ENCODE results near the gene TMEM191B. TPM values are rescaled to one million over a fixed set of nuclear protein-coding genes. Genes with fewer than 3 reads are reported as not detected.
"Not testable (repeated sequence)": the region's sequence is repeated elsewhere in the genome, so short reads cannot be mapped to it uniquely, and the experiment has no call there.

The TMEM191B gene
- total RNA-seq, 1 experiment from 2014 or later: not detected

DNA sequence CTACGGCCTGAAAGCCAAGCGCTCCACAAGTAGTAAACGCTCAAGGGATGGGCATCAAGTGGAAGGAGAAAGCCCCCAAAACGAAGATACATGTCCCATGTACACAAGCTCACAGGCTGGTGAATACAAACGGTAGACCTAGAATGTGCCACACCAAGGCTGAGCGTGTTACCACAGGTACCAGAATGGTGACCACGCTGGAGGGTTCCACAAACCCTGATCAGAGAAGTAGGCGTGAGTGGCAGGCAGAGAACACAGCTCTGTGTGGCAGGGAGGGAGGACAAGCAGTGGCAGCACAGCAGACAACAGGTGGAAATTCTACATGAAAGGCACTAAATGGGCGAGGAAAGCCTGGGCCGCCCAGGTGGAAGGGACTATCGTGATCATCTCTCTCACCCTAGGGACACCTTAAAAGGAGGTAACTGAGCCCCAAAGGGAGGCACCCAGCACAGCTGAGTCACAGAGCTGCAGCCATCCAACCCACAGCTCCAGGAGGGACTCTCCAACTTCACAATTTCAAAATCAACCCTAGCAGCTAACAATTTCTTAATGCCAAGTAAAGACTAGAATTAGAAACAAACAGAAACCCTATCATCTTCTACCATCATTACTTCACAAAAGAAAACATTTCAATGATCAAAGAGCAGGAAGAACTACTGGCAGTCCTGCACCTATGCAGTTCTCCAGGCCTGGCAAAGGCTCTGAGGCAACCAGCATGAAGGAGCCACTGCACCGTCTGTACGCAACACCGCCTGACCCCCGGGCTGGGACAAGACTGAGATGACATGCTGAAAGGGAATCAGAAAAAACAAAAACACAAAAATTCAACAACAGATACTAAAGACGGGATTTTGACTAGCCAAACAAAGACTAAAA lies 32.7 kb downstream of the TMEM191B start:
- intact Hi-C loops (cut with micrococcal nuclease; ENCODE audit: unreplicated experiment); H3K27me3 ChIP-seq (replicated peaks; ENCODE audit: insufficient read depth, low read depth, low read length, poor library complexity); POLR2A ChIA-PET (ENCODE audit: low non-redundant PET); DNase-seq (ENCODE audit: low spot score); CTCF ChIA-PET; H3K36me3 ChIP-seq (ENCODE audit: insufficient read depth, low read length, poor library complexity, severe bottlenecking); H3K4me1 ChIP-seq (ENCODE audit: insufficient read depth, low read length, poor library complexity, severe bottlenecking); H3K4me3 ChIP-seq (ENCODE audit: low read depth, low read length, poor library complexity, severe bottlenecking); BruUV-seq (replicated peaks); H3K27ac ChIP-seq (ENCODE audit: low read depth, low read length, poor library complexity, severe bottlenecking); H3K9me3 ChIP-seq (ENCODE audit: low read depth, low read length, poor library complexity, severe bottlenecking): not testable (repeated sequence)

DNA sequence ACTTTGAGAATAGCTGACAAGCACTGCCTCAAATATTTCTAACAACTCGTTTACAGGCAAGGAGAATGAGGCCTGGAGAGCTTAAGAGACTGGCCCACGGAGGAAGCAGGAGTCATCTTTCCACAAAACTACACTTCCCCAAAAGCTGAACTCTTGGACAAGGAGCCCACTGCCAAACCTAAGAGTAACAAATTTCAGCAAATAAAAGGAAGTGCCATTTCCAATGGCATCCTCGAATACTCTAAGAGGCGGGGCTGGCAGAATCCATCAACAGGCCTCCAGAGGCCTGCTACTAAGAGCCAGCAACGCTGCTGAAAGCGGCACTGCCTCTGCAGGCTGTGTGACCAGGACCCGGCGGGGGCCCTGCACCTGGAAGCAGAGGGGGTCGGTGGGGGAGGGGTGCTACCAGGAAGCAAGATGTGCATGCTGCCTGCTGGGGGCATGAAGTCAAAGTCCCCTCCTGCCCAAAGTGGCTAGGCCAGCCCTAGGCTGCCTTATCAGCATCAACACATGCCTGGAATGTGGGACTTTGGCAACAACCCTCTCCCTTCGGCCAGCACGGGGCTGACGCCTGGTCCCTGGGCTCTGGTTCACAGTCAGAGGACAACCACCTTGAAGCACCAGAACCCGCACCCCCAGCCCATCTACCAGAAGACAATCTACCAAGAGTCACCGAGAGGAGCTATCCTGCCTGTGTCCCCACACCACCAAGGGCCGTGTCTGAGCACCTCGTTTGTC lies 43.1 kb downstream of the TMEM191B start:
- H3K27me3 ChIP-seq (replicated peaks; ENCODE audit: insufficient read depth, low read depth, low read length, poor library complexity); intact Hi-C loops (cut with micrococcal nuclease; ENCODE audit: unreplicated experiment); DNase-seq (ENCODE audit: low spot score); POLR2A ChIA-PET (ENCODE audit: low non-redundant PET); BruUV-seq (replicated peaks); H3K27ac ChIP-seq (ENCODE audit: low read depth, low read length, poor library complexity, severe bottlenecking); H3K9me3 ChIP-seq (ENCODE audit: low read depth, low read length, poor library complexity, severe bottlenecking); H3K4me1 ChIP-seq (ENCODE audit: insufficient read depth, low read length, poor library complexity, severe bottlenecking); H3K4me3 ChIP-seq (ENCODE audit: low read depth, low read length, poor library complexity, severe bottlenecking); H3K36me3 ChIP-seq (ENCODE audit: insufficient read depth, low read length, poor library complexity, severe bottlenecking); CTCF ChIA-PET: not testable (repeated sequence)

GRCh38 chr22:18573483-18574164 lies 46.0 kb downstream of the TMEM191B start:
- H3K27ac ChIP-seq (ENCODE audit: low read depth, low read length, poor library complexity, severe bottlenecking); H3K4me3 ChIP-seq (ENCODE audit: low read depth, low read length, poor library complexity, severe bottlenecking); intact Hi-C loops (cut with micrococcal nuclease; ENCODE audit: unreplicated experiment); DNase-seq (ENCODE audit: low spot score); H3K36me3 ChIP-seq (ENCODE audit: insufficient read depth, low read length, poor library complexity, severe bottlenecking); H3K9me3 ChIP-seq (ENCODE audit: low read depth, low read length, poor library complexity, severe bottlenecking); POLR2A ChIA-PET (ENCODE audit: low non-redundant PET); CTCF ChIA-PET; H3K4me1 ChIP-seq (ENCODE audit: insufficient read depth, low read length, poor library complexity, severe bottlenecking); H3K27me3 ChIP-seq (replicated peaks; ENCODE audit: insufficient read depth, low read depth, low read length, poor library complexity); BruUV-seq (replicated peaks): not testable (repeated sequence)

- intact Hi-C loops (cut with micrococcal nuclease; ENCODE audit: unreplicated experiment); BruUV-seq (replicated peaks); CTCF ChIA-PET; H3K4me3 ChIP-seq (ENCODE audit: low read depth, low read length, poor library complexity, severe bottlenecking); POLR2A ChIA-PET (ENCODE audit: low non-redundant PET); DNase-seq (ENCODE audit: low spot score); H3K9me3 ChIP-seq (ENCODE audit: low read depth, low read length, poor library complexity, severe bottlenecking); H3K27me3 ChIP-seq (replicated peaks; ENCODE audit: insufficient read depth, low read depth, low read length, poor library complexity); H3K4me1 ChIP-seq (ENCODE audit: insufficient read depth, low read length, poor library complexity, severe bottlenecking); H3K36me3 ChIP-seq (ENCODE audit: insufficient read depth, low read length, poor library complexity, severe bottlenecking); H3K27ac ChIP-seq (ENCODE audit: low read depth, low read length, poor library complexity, severe bottlenecking): not testable (repeated sequence)
These were observed 47.0 kb downstream of the TMEM191B start for GRCh38 chr22:18574555-18574954.

DNA sequence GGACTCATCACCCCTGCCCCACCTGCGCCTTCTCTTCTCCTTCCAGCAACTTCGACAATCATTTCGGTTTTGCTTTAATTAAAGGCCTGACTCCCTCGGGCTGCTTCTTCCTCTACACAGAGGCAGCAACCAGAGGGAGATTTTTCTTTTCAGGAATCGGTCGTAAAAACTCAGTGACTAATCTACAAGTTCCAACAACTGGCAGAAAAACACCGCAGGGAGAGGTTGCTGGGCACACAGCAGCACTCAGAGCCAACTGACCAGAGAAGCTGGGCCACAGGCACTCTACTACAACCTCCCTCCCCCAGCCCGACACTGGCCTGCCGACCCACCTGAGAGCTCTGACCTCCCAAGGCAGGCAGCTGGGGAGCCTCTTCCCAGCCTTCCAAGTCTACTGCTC lies 48.1 kb downstream of the TMEM191B start:
- intact Hi-C loops (cut with micrococcal nuclease; ENCODE audit: unreplicated experiment): not testable (repeated sequence)

GRCh38 chr22:18577090-18577818 lies 49.7 kb downstream of the TMEM191B start:
- H3K9me3 ChIP-seq (ENCODE audit: low read depth, low read length, poor library complexity, severe bottlenecking); DNase-seq (ENCODE audit: low spot score); H3K4me1 ChIP-seq (ENCODE audit: insufficient read depth, low read length, poor library complexity, severe bottlenecking); POLR2A ChIA-PET (ENCODE audit: low non-redundant PET); CTCF ChIA-PET; H3K27me3 ChIP-seq (replicated peaks; ENCODE audit: insufficient read depth, low read depth, low read length, poor library complexity); BruUV-seq (replicated peaks); intact Hi-C loops (cut with micrococcal nuclease; ENCODE audit: unreplicated experiment); H3K27ac ChIP-seq (ENCODE audit: low read depth, low read length, poor library complexity, severe bottlenecking); H3K4me3 ChIP-seq (ENCODE audit: low read depth, low read length, poor library complexity, severe bottlenecking); H3K36me3 ChIP-seq (ENCODE audit: insufficient read depth, low read length, poor library complexity, severe bottlenecking): not testable (repeated sequence)

More for the DNA sequence above, 48.1 kb downstream of the TMEM191B start:
- H3K9me3 ChIP-seq (ENCODE audit: low read depth, low read length, poor library complexity, severe bottlenecking); POLR2A ChIA-PET (ENCODE audit: low non-redundant PET); H3K27me3 ChIP-seq (replicated peaks; ENCODE audit: insufficient read depth, low read depth, low read length, poor library complexity); DNase-seq (ENCODE audit: low spot score); H3K4me1 ChIP-seq (ENCODE audit: insufficient read depth, low read length, poor library complexity, severe bottlenecking); BruUV-seq (replicated peaks); H3K27ac ChIP-seq (ENCODE audit: low read depth, low read length, poor library complexity, severe bottlenecking); CTCF ChIA-PET; H3K4me3 ChIP-seq (ENCODE audit: low read depth, low read length, poor library complexity, severe bottlenecking); H3K36me3 ChIP-seq (ENCODE audit: insufficient read depth, low read length, poor library complexity, severe bottlenecking): not testable (repeated sequence)

DNA sequence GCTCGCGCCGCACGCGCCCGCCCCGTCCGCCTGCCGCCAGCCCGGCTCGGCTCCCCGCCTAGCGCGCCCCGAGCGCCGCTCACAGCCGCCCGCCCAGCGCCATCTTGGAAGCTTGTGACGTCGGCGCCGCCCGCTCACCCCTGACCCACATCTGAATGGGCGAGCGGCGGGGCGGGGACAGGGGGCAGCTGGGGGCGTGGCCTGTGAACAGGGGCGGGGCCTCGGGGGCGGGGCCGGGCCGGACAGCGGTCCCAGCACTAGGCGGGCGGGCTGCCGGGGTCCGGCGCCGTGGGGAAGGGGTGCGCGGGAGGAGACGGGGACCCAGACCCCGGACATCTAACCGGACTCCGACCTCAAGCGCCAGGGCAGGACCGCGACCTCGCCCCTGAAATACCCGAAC lies 50.2 kb downstream of the TMEM191B start:
- POLR2A ChIA-PET (ENCODE audit: low non-redundant PET); H3K36me3 ChIP-seq (ENCODE audit: insufficient read depth, low read length, poor library complexity, severe bottlenecking); H3K4me1 ChIP-seq (ENCODE audit: insufficient read depth, low read length, poor library complexity, severe bottlenecking); H3K27ac ChIP-seq (ENCODE audit: low read depth, low read length, poor library complexity, severe bottlenecking); BruUV-seq (replicated peaks); DNase-seq (ENCODE audit: low spot score); H3K27me3 ChIP-seq (replicated peaks; ENCODE audit: insufficient read depth, low read depth, low read length, poor library complexity); CTCF ChIA-PET; H3K9me3 ChIP-seq (ENCODE audit: low read depth, low read length, poor library complexity, severe bottlenecking); H3K4me3 ChIP-seq (ENCODE audit: low read depth, low read length, poor library complexity, severe bottlenecking); intact Hi-C loops (cut with micrococcal nuclease; ENCODE audit: unreplicated experiment): not testable (repeated sequence)

Data from A673 (cell line).